HEK293T (cell line): ENCODE data around the gene KCNJ16.

Experiments used
- BHLHE40 ChIP-seq: fragments of 450-650 bp; IDR thresholded peaks from 2 replicates; pipeline ENCODE4 v1.6.1; 2016; ENCODE audit warnings: mild to moderate bottlenecking, moderate library complexity, borderline replicate concordance
- FOXK2 ChIP-seq: fragments of 450-650 bp; IDR thresholded peaks from 2 replicates; pipeline ENCODE4 v1.6.1; 2016; ENCODE audit warnings: mild to moderate bottlenecking
- HDGF ChIP-seq: fragments of 450-650 bp; IDR thresholded peaks from 2 replicates; pipeline ENCODE4 v1.6.1; 2017; ENCODE audit warnings: antibody characterized with exemption, borderline replicate concordance
- NFRKB ChIP-seq: fragments of 450-650 bp; IDR thresholded peaks from 2 replicates; pipeline ENCODE4 v1.6.1; 2016; ENCODE audit warnings: mild to moderate bottlenecking, moderate library complexity
- ZNF384 ChIP-seq: fragments of 450-650 bp; IDR thresholded peaks from 2 replicates; pipeline ENCODE4 v1.6.1; 2016

GRCh38 chr17:70106551-70106950 is 31.5 kb downstream of the KCNJ16 start:
- no peak for TF ChIP-seq HDGF
- TF ChIP-seq FOXK2 = no peak
- no peak for TF ChIP-seq BHLHE40
- no peak for TF ChIP-seq ZNF384
- no peak for TF ChIP-seq NFRKB
